Measurements from ENCODE around the gene CPM. TPM values are rescaled to one million over a fixed set of nuclear protein-coding genes. Genes with fewer than 3 reads are reported as not detected.

CPM gene
- total and polyA plus RNA-seq, 10 of the 15 experiments (the other 5 are each of a cell fraction or from before 2014, with no cell fraction given), result 0.06 to 1.7 (median 0.41) TPM

DNA sequence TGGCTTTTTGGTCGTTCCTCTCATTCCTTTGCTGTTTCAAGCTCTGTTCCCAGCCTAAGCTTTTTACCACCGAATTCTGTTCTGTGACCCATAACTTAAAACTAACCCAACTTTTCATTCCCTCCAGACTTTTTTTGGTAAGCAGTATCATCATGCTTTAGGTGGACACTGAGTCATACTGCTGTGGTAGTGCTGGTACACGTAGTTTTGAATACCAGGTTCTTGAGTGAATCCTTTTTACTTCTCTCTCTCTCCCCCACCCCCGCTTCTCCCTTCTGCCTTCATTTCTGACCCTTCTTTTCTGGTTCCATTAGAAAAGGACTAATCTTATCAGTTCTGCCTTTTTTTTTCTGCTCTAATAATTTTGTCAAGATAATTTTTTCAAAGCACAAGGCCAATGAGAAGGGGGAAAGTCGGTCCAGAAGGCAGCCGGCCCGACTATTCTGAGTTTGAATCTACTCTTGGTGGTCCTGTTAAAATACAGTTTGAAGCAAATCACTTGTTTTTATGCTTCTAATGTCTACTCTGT, 127.3 kb downstream of the CPM start:
- Histone ChIP-seq H2AFZ (ENCODE audit: control insufficient read depth, low read depth, low read length) (no peak overlapping the region), H4K20me1 (ENCODE audit: control insufficient read depth, insufficient read depth) (no peaks in the 10 kb centered on the region), H3K9me3 (replicated peaks; ENCODE audit: control insufficient read depth, insufficient read depth, low read length) (peaks cover 2% of the 10 kb centered on the region; the same call in 1 of the 3 replicates), H3K4me1 (ENCODE audit: control insufficient read depth, insufficient read depth, low read length) (peaks cover 6% of the 10 kb centered on the region), H3K4me3 (no peak overlapping the region), H3K27ac (ENCODE audit: control insufficient read depth, insufficient read depth) (no peak overlapping the region), H3K27me3 (replicated peaks in 1 of 2; ENCODE audit: control insufficient read depth in 2 of 2, insufficient read depth in 2 of 2, low read length in 1 of 2) (no peaks in the 10 kb centered on the region), H3K4me2 (ENCODE audit: control insufficient read depth, insufficient read depth) (no peak overlapping the region), H3K9ac (ENCODE audit: control insufficient read depth, insufficient read depth, low read length) (no peak overlapping the region), H3K36me3 (ENCODE audit: control insufficient read depth in 2 of 2, insufficient read depth in 2 of 2, low read length in 1 of 2) (0 out of 4 replicates have a peak, but pooled peaks cover 0 to 3% of the 10 kb centered on the region in 2 experiments), H3K79me2 (ENCODE audit: control insufficient read depth, insufficient read depth, low read length) (peaks cover 26% of the 10 kb centered on the region)
- TF ChIP-seq, protein P1, sequence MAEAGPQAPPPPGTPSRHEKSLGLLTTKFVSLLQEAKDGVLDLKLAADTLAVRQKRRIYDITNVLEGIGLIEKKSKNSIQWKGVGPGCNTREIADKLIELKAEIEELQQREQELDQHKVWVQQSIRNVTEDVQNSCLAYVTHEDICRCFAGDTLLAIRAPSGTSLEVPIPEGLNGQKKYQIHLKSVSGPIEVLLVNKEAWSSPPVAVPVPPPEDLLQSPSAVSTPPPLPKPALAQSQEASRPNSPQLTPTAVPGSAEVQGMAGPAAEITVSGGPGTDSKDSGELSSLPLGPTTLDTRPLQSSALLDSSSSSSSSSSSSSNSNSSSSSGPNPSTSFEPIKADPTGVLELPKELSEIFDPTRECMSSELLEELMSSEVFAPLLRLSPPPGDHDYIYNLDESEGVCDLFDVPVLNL (IDR thresholded peaks at IDR 0.05; ENCODE audit: low read depth, low read length), result no peak
- TF ChIP-seq ESRRA (IDR thresholded peaks at IDR 0.05; ENCODE audit: low read length), result no peak
- TF ChIP-seq SUZ12 (IDR thresholded peaks at IDR 0.05; ENCODE audit: unreplicated experiment), result no peak
- no peak for TF ChIP-seq CBX5 (IDR thresholded peaks at IDR 0.05; ENCODE audit: low read depth)
- TF ChIP-seq SMAD5 (IDR thresholded peaks at IDR 0.05; ENCODE audit: low read depth), result no peak
- no peak for TF ChIP-seq MYB (IDR thresholded peaks at IDR 0.05; ENCODE audit: borderline replicate concordance, low read depth, low read length)
- no peak for TF ChIP-seq BCL11A (IDR thresholded peaks at IDR 0.05; ENCODE audit: low read depth, low read length)
- no peak for TF ChIP-seq EP300 (IDR thresholded peaks at IDR 0.05; ENCODE audit: borderline replicate concordance in 1 of 2, control insufficient read depth in 1 of 2, low read depth in 2 of 2, low read length in 2 of 2)
- TF ChIP-seq NFIC (IDR thresholded peaks at IDR 0.05; ENCODE audit: low read depth, low read length), result no peak
- no peak for DNase-seq (ENCODE audit: low read depth, low spot score)
- FAIRE-seq, result no peak
- RAD21 ChIA-PET (ENCODE audit: unreplicated experiment), result no interaction called here
- intact Hi-C loops (cut with micrococcal nuclease; ENCODE audit: unreplicated experiment) (loop anchor here (5.0 kb wide), 4 partner anchors 118 to 433 kb away; partner anchors contain the start of genes NUP107 and RAP1B), in situ Hi-C loops (cut with MboI) (no loop called here)
- POLR2A ChIA-PET, result no interaction called here
- CTCF ChIA-PET, result no interaction called here
- no TSS peak for BruUV-seq (replicated peaks)
- SMC1A ChIA-PET (ENCODE audit: uncharacterized antibody, unreplicated experiment), result interaction anchor here (1.0 kb wide), 1 partner anchor 12 kb away, joined by 3 read pairs; no protein-coding TSS in a partner anchor
- WGBS (ENCODE audit: insufficient coverage, insufficient replicate concordance, low lambda C conversion rate, missing lambda C conversion rate), result 85% methylated on average over 7 of the region's 7 CpGs
- no peak for ATAC-seq

All from GM12878 (cell line).